Peyer's patch (tissue), 4 donors: ENCODE data around the gene RBBP5. TPM values are rescaled to one million over a fixed set of nuclear protein-coding genes. Genes with fewer than 3 reads are reported as not detected.
A peak's percentile ranks its signal among the peaks of the same experiment; 100 is the strongest.

ENCODE experiments used
- DNase-seq, 3 donors: peaks; one replicate each; pipeline ENCODE4 v3.0.0-alpha.2; 2017 to 2019
- H3K27ac ChIP-seq, 4 donors: fragments of 200-600 bp; sonication (generic); one replicate each; pipeline ENCODE4 v1.5.1; 2016 to 2019
- H3K27me3 ChIP-seq, 2 donors: fragments of 200-600 bp; sonication (generic); one replicate each; pipeline ENCODE4 v1.5.1; 2019
- H3K36me3 ChIP-seq, 3 donors: fragments of 200-600 bp; sonication (generic); one replicate each; pipeline ENCODE4 v1.5.1; 2016 to 2019
- H3K4me1 ChIP-seq, 4 donors: fragments of 200-600 bp; sonication (generic); one replicate each; pipeline ENCODE4 v1.5.1; 2016 to 2019
- H3K4me3 ChIP-seq, 4 donors: fragments of 200-600 bp; sonication (generic); 1 replicate in 3 of 4; 2 replicates in 1 of 4; pipeline ENCODE4 v1.5.1; 2016 to 2019; ENCODE audit warnings: mild to moderate bottlenecking in 1 of 4
- H3K9me3 ChIP-seq, 4 donors: fragments of 200-600 bp; sonication (generic); one replicate each; pipeline ENCODE4 v1.5.1; 2016 to 2019; ENCODE audit warnings: mild to moderate bottlenecking in 1 of 4
- CTCF ChIP-seq, 6 experiments: fragments of 450-650 bp in 4 of 6; fragments of 200-600 bp in 2 of 6; sonication (generic) in 1 of 6; IDR thresholded peaks; one replicate each; pipeline ENCODE4 v1.5.1; 2017 to 2019; ENCODE audit warnings: antibody characterized with exemption in 6 of 6, mild to moderate bottlenecking in 3 of 6, moderate library complexity in 1 of 6
- POLR2A ChIP-seq, 2 donors: fragments of 450-650 bp; IDR thresholded peaks; one replicate each; pipeline ENCODE4 v1.5.1; 2017; ENCODE audit warnings: antibody characterized with exemption in 2 of 2, mild to moderate bottlenecking in 2 of 2, moderate library complexity in 2 of 2
- total RNA-seq, 4 donors: library from RNA; depleted of rRNA; stranded (reverse); fragments of >200 nt; gene quantifications; one replicate each; pipeline ENCODE4 v1.1.0, GENCODE V29; 2016

The RBBP5 gene
- total RNA-seq, 4 donors from 2014 or later = 11.9 to 21.5 (median 15.3) TPM

- H3K4me1 ChIP-seq = peaks cover 0 to 4% (median 0%) of the 10 kb centered on the region in 4 donors
- TF ChIP-seq CTCF (IDR thresholded peaks at IDR 0.05) (no peak), POLR2A (IDR thresholded peaks at IDR 0.05) (no peak)
- DNase-seq = peak in 1 of 3 donors; percentile 41
- H3K27me3 ChIP-seq = no peaks in the 10 kb centered on the region
- no peaks in the 10 kb centered on the region for H3K9me3 ChIP-seq
- H3K27ac ChIP-seq = no peak overlapping the region
- H3K4me3 ChIP-seq = no peak overlapping the region
- no peaks in the 10 kb centered on the region for H3K36me3 ChIP-seq
Measured at GRCh38 chr1:205061227-205061626, 60.6 kb downstream of the RBBP5 start.

- TF ChIP-seq CTCF (IDR thresholded peaks at IDR 0.05) = no peak
- TF ChIP-seq POLR2A (IDR thresholded peaks at IDR 0.05) = no peak
- Histone ChIP-seq H3K36me3 (no peaks in the 10 kb centered on the region), H3K9me3 (no peaks in the 10 kb centered on the region), H3K27me3 (no peaks in the 10 kb centered on the region), H3K4me1 (peaks cover 0 to 4% (median 0%) of the 10 kb centered on the region in 4 donors), H3K27ac (no peak overlapping the region), H3K4me3 (no peak overlapping the region)
- no peak for DNase-seq
Measured at GRCh38 chr1:205060746-205061145, 61.0 kb downstream of the RBBP5 start.

GRCh38 chr1:205059660-205060059, 62.1 kb downstream of the RBBP5 start:
- H3K4me1 ChIP-seq = peaks cover 0 to 4% (median 0%) of the 10 kb centered on the region in 4 donors
- H3K27ac ChIP-seq = no peak overlapping the region
- no peaks in the 10 kb centered on the region for H3K27me3 ChIP-seq
- no peak for DNase-seq
- H3K9me3 ChIP-seq = no peaks in the 10 kb centered on the region
- H3K4me3 ChIP-seq = no peak overlapping the region
- TF ChIP-seq POLR2A (IDR thresholded peaks at IDR 0.05) (no peak), CTCF (IDR thresholded peaks at IDR 0.05) (no peak)
- H3K36me3 ChIP-seq = no peaks in the 10 kb centered on the region

GRCh38 chr1:205058853-205059252, 62.9 kb downstream of the RBBP5 start:
- H3K9me3 ChIP-seq = no peaks in the 10 kb centered on the region
- DNase-seq = no peak
- H3K27me3 ChIP-seq = no peaks in the 10 kb centered on the region
- H3K4me1 ChIP-seq = peaks cover 0 to 4% (median 0%) of the 10 kb centered on the region in 4 donors
- no peak overlapping the region for H3K4me3 ChIP-seq
- TF ChIP-seq CTCF (IDR thresholded peaks at IDR 0.05) (no peak), POLR2A (IDR thresholded peaks at IDR 0.05) (no peak)
- no peak overlapping the region for H3K27ac ChIP-seq
- no peaks in the 10 kb centered on the region for H3K36me3 ChIP-seq

GRCh38 chr1:205057808-205058575, 63.8 kb downstream of the RBBP5 start:
- Histone ChIP-seq H3K27me3 (no peaks in the 10 kb centered on the region), H3K27ac (no peak overlapping the region), H3K36me3 (no peaks in the 10 kb centered on the region), H3K9me3 (no peaks in the 10 kb centered on the region), H3K4me1 (peaks cover 0 to 4% (median 0%) of the 10 kb centered on the region in 4 donors), H3K4me3 (no peak overlapping the region)
- TF ChIP-seq POLR2A (IDR thresholded peaks at IDR 0.05) = no peak
- no peak for TF ChIP-seq CTCF (IDR thresholded peaks at IDR 0.05)
- peak in 1 of 3 donors; percentile 14 for DNase-seq
